ENCODE measurements around the gene CAD. TPM values are rescaled to one million over a fixed set of nuclear protein-coding genes. Genes with fewer than 3 reads are reported as not detected.

CAD gene
- total and polyA plus RNA-seq, 9 of the 15 experiments (the other 6 are each of a cell fraction or from before 2014, with no cell fraction given), result 7.5 to 126 (median 33.7) TPM

DNA sequence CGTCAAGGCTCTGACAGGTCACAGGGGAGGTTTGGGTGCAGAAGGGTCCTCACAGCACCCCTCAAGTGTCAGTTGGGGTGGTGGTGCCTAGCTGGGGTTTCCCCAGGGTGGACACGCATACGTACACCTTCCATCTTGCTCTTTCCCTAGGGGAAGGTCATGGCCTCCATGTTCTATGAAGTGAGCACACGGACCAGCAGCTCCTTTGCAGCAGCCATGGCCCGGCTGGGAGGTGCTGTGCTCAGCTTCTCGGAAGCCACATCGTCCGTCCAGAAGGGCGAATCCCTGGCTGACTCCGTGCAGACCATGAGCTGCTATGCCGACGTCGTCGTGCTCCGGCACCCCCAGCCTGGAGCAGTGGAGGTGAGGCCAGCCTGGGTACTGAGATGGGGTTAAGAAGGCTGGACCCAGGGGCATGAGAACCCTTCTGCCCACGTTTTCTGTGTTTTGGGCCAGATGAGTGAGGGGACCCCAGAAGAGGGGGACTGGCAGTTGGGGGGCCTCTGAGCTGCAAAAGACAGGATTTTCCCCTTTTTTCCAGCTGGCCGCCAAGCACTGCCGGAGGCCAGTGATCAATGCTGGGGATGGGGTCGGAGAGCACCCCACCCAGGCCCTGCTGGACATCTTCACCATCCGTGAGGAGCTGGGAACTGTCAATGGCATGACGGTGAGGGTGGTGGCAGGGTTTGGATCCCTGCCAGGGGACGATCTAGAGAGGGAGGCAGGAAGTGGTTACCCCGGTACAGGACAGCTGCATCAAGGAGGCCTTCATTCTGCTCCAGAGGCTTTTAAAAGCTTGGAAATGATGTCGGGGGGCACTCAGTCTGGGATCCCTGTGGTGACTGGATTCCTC is 24.8 kb downstream of the CAD start:
- Histone ChIP-seq H3K9me1 (ENCODE audit: control insufficient read depth, insufficient read depth, low read length) (no peaks in the 10 kb centered on the region), H3K79me2 (ENCODE audit: control insufficient read depth, insufficient read depth, low read length) (no peaks in the 10 kb centered on the region), H3K27ac (ENCODE audit: extremely low read depth, low read depth, low read length) (no peak overlapping the region), H3K36me3 (ENCODE audit: control insufficient read depth, insufficient read depth, low read length) (peaks cover 76% of the 10 kb centered on the region), H3K9ac (ENCODE audit: insufficient read depth in 1 of 2, low read depth in 2 of 2, low read length in 2 of 2) (peak overlapping the region in 1 of 2 experiments; percentile 40; a peak in 2 of 4 replicates), H4K20me1 (replicated peaks; ENCODE audit: control insufficient read depth, insufficient read depth, low read length) (0 out of 2 replicates have a peak, but pooled peaks cover 4% of the 10 kb centered on the region), H3K9me3 (replicated peaks; ENCODE audit: control insufficient read depth, insufficient read depth, low read depth, low read length) (no peaks in the 10 kb centered on the region), H3K4me3 (no peak overlapping the region), H2AFZ (ENCODE audit: low read depth, low read length) (no peak overlapping the region), H3K27me3 (ENCODE audit: control insufficient read depth in 2 of 2, insufficient read depth in 2 of 2, low read length in 2 of 2) (no peaks in the 10 kb centered on the region), H3K4me2 (ENCODE audit: insufficient read depth, low read length) (no peak overlapping the region), H3K4me1 (replicated peaks in 1 of 2; ENCODE audit: control insufficient read depth in 2 of 2, insufficient read depth in 2 of 2, low read length in 2 of 2) (peaks cover 0 to 6% of the 10 kb centered on the region in 2 experiments; a peak in 1 of 5 replicates)
- intact Hi-C loops (cut with micrococcal nuclease), result no loop called here
- TF ChIP-seq NFIC (IDR thresholded peaks at IDR 0.05) (0 out of 2 replicates have a peak, but pooled peaks have one; percentile 20), ZFX (CRISPR knock-in tag; IDR thresholded peaks at IDR 0.05) (no peak)
- ChIA-PET CTCF (ENCODE audit: low intra/inter-chr PET ratio) (no interaction called here), POLR2A (interaction anchor here (0.6 to 1.3 kb wide), 5 partner anchors 11 to 237 kb away, joined by 3 to 4 read pairs (median 3); partner anchors contain the start of gene CAD)
- no TSS peak for BruUV-seq (replicated peaks)
- no peak for FAIRE-seq
- no peak for ATAC-seq
- in situ Hi-C loops (cut with MboI), result no loop called here
- WGBS (ENCODE audit: insufficient coverage, low coverage, missing lambda C conversion rate), result 92% methylated on average over 19 of the region's 24 CpGs
- no peak for DNase-seq (ENCODE audit: extremely low read depth in 1 of 4, low spot score in 3 of 4)

DNA sequence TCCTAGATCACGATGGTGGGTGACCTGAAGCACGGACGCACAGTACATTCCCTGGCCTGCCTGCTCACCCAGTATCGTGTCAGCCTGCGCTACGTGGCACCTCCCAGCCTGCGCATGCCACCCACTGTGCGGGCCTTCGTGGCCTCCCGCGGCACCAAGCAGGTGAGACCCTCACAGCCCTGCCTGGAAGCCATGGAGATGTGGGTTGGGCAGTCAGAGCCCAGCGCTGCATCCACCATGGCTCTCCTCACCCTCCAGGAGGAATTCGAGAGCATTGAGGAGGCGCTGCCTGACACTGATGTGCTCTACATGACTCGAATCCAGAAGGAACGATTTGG is 25.4 kb downstream of the CAD start:
- ATAC-seq, result no peak
- WGBS (ENCODE audit: insufficient coverage, low coverage, missing lambda C conversion rate), result 94% methylated on average over 16 of the region's 16 CpGs
- Histone ChIP-seq H3K4me3 (no peak overlapping the region), H2AFZ (ENCODE audit: low read depth, low read length) (no peak overlapping the region), H4K20me1 (replicated peaks; ENCODE audit: control insufficient read depth, insufficient read depth, low read length) (0 out of 2 replicates have a peak, but pooled peaks cover 4% of the 10 kb centered on the region), H3K27me3 (ENCODE audit: control insufficient read depth in 2 of 2, insufficient read depth in 2 of 2, low read length in 2 of 2) (no peaks in the 10 kb centered on the region), H3K27ac (ENCODE audit: extremely low read depth, low read depth, low read length) (no peak overlapping the region), H3K4me2 (ENCODE audit: insufficient read depth, low read length) (no peak overlapping the region), H3K79me2 (ENCODE audit: control insufficient read depth, insufficient read depth, low read length) (no peaks in the 10 kb centered on the region), H3K4me1 (replicated peaks in 1 of 2; ENCODE audit: control insufficient read depth in 2 of 2, insufficient read depth in 2 of 2, low read length in 2 of 2) (peaks cover 0 to 6% of the 10 kb centered on the region in 2 experiments; a peak in 1 of 5 replicates), H3K9me3 (replicated peaks; ENCODE audit: control insufficient read depth, insufficient read depth, low read depth, low read length) (no peaks in the 10 kb centered on the region), H3K9me1 (ENCODE audit: control insufficient read depth, insufficient read depth, low read length) (no peaks in the 10 kb centered on the region), H3K36me3 (ENCODE audit: control insufficient read depth, insufficient read depth, low read length) (peaks cover 70% of the 10 kb centered on the region), H3K9ac (ENCODE audit: insufficient read depth in 1 of 2, low read depth in 2 of 2, low read length in 2 of 2) (peak overlapping the region in 1 of 2 experiments; percentile 59; a peak in 1 of 4 replicates)
- DNase-seq (ENCODE audit: extremely low read depth in 1 of 4, low spot score in 3 of 4), result no peak
- in situ Hi-C loops (cut with MboI), result no loop called here
- no peak for FAIRE-seq
- CTCF ChIA-PET (ENCODE audit: low intra/inter-chr PET ratio), result no interaction called here
- POLR2A ChIA-PET, result interaction anchor here (0.8 to 1.1 kb wide), 2 partner anchors 11 to 500 kb away, joined by 3 to 4 read pairs; no protein-coding TSS in a partner anchor
- BruUV-seq (replicated peaks), result no TSS peak
- intact Hi-C loops (cut with micrococcal nuclease), result no loop called here
- TF ChIP-seq GABPB1 (CRISPR knock-in tag; IDR thresholded peaks at IDR 0.05) (no peak), HNRNPUL1 (IDR thresholded peaks at IDR 0.05; ENCODE audit: low read length) (no peak), ZNF583 (CRISPR knock-in tag; IDR thresholded peaks at IDR 0.05) (no peak), TBP (optimal IDR thresholded peaks at IDR 0.05; ENCODE audit: low read depth, low read length) (no peak), U2AF1 (optimal IDR thresholded peaks at IDR 0.05; ENCODE audit: low read depth, low read length) (no peak), HCFC1 (IDR thresholded peaks at IDR 0.05; ENCODE audit: low read depth, low read length) (no peak), SOX6 (IDR thresholded peaks at IDR 0.05) (no peak)
- TF ChIP-seq, protein P1, sequence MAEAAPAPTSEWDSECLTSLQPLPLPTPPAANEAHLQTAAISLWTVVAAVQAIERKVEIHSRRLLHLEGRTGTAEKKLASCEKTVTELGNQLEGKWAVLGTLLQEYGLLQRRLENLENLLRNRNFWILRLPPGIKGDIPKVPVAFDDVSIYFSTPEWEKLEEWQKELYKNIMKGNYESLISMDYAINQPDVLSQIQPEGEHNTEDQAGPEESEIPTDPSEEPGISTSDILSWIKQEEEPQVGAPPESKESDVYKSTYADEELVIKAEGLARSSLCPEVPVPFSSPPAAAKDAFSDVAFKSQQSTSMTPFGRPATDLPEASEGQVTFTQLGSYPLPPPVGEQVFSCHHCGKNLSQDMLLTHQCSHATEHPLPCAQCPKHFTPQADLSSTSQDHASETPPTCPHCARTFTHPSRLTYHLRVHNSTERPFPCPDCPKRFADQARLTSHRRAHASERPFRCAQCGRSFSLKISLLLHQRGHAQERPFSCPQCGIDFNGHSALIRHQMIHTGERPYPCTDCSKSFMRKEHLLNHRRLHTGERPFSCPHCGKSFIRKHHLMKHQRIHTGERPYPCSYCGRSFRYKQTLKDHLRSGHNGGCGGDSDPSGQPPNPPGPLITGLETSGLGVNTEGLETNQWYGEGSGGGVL (CRISPR knock-in tag; IDR thresholded peaks at IDR 0.05), result no peak
- TF ChIP-seq, protein P2, sequence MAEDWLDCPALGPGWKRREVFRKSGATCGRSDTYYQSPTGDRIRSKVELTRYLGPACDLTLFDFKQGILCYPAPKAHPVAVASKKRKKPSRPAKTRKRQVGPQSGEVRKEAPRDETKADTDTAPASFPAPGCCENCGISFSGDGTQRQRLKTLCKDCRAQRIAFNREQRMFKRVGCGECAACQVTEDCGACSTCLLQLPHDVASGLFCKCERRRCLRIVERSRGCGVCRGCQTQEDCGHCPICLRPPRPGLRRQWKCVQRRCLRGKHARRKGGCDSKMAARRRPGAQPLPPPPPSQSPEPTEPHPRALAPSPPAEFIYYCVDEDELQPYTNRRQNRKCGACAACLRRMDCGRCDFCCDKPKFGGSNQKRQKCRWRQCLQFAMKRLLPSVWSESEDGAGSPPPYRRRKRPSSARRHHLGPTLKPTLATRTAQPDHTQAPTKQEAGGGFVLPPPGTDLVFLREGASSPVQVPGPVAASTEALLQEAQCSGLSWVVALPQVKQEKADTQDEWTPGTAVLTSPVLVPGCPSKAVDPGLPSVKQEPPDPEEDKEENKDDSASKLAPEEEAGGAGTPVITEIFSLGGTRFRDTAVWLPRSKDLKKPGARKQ (CRISPR knock-in tag; IDR thresholded peaks at IDR 0.05), result no peak
